Nephron progenitor cell (in vitro differentiated cells): ENCODE results near the gene DAW1.

Experiments
- DNase-seq: peaks from one replicate; pipeline ENCODE4 v3.0.0; 2021
- H3K27ac Mint-ChIP-seq: 2 replicates; pipeline ENCODE4 v1.8.0; 2021; ENCODE audit warnings: mild to moderate bottlenecking, moderate library complexity, mixed read lengths
- H3K27me3 Mint-ChIP-seq: 2 replicates; pipeline ENCODE4 v1.8.0; 2021; ENCODE audit warnings: mild to moderate bottlenecking, low read depth, mixed read lengths; ENCODE audit not compliant: poor library complexity
- H3K36me3 Mint-ChIP-seq: 2 replicates; pipeline ENCODE4 v1.8.0; 2021; ENCODE audit warnings: low read depth, mixed read lengths
- H3K4me1 Mint-ChIP-seq: 2 replicates; pipeline ENCODE4 v1.8.0; 2021; ENCODE audit warnings: mixed read lengths
- H3K4me3 Mint-ChIP-seq: 2 replicates; pipeline ENCODE4 v1.8.0; 2021; ENCODE audit warnings: mild to moderate bottlenecking, moderate library complexity, mixed read lengths
- H3K9me3 Mint-ChIP-seq: 2 replicates; pipeline ENCODE4 v1.8.0; 2021; ENCODE audit warnings: mild to moderate bottlenecking, moderate library complexity, mixed read lengths
- TF ChIP-seq, protein P1 (sequence below): fragments of 200-600 bp; sonication (generic); IDR thresholded peaks from 2 replicates; pipeline ENCODE4 v1.5.0; 2021; ENCODE audit warnings: antibody characterized with exemption

The DAW1 gene

GRCh38 chr2:227872676-227873075 lies 1.2 kb downstream of the DAW1 start:
- DNase-seq: no peak
- Mint-ChIP-seq H3K36me3 (no peaks in the 10 kb centered on the region), H3K27ac (no peak overlapping the region), H3K4me1 (no peaks in the 10 kb centered on the region), H3K27me3 (peaks cover 43% of the 10 kb centered on the region), H3K4me3 (no peak overlapping the region), H3K9me3 (no peaks in the 10 kb centered on the region)
- TF ChIP-seq, protein P1, sequence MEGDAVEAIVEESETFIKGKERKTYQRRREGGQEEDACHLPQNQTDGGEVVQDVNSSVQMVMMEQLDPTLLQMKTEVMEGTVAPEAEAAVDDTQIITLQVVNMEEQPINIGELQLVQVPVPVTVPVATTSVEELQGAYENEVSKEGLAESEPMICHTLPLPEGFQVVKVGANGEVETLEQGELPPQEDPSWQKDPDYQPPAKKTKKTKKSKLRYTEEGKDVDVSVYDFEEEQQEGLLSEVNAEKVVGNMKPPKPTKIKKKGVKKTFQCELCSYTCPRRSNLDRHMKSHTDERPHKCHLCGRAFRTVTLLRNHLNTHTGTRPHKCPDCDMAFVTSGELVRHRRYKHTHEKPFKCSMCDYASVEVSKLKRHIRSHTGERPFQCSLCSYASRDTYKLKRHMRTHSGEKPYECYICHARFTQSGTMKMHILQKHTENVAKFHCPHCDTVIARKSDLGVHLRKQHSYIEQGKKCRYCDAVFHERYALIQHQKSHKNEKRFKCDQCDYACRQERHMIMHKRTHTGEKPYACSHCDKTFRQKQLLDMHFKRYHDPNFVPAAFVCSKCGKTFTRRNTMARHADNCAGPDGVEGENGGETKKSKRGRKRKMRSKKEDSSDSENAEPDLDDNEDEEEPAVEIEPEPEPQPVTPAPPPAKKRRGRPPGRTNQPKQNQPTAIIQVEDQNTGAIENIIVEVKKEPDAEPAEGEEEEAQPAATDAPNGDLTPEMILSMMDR: no peak

- no peaks in the 10 kb centered on the region for H3K36me3 Mint-ChIP-seq
- H3K9me3 Mint-ChIP-seq: no peaks in the 10 kb centered on the region
- TF ChIP-seq, protein P1: no peak
- H3K4me1 Mint-ChIP-seq: no peaks in the 10 kb centered on the region
- peaks cover 29% of the 10 kb centered on the region for H3K27me3 Mint-ChIP-seq
- DNase-seq: no peak
- no peak overlapping the region for H3K27ac Mint-ChIP-seq
- H3K4me3 Mint-ChIP-seq: no peak overlapping the region
Measured at GRCh38 chr2:227876300-227876801, 4.9 kb downstream of the DAW1 start.

- TF ChIP-seq, protein P1: no peak
- H3K4me1 Mint-ChIP-seq: no peaks in the 10 kb centered on the region
- H3K4me3 Mint-ChIP-seq: no peak overlapping the region
- no peak for DNase-seq
- H3K27ac Mint-ChIP-seq: no peak overlapping the region
- no peaks in the 10 kb centered on the region for H3K9me3 Mint-ChIP-seq
- H3K27me3 Mint-ChIP-seq: peaks cover 24% of the 10 kb centered on the region
- H3K36me3 Mint-ChIP-seq: no peaks in the 10 kb centered on the region
Measured at GRCh38 chr2:227877421-227878310, 6.2 kb downstream of the DAW1 start.

DNA sequence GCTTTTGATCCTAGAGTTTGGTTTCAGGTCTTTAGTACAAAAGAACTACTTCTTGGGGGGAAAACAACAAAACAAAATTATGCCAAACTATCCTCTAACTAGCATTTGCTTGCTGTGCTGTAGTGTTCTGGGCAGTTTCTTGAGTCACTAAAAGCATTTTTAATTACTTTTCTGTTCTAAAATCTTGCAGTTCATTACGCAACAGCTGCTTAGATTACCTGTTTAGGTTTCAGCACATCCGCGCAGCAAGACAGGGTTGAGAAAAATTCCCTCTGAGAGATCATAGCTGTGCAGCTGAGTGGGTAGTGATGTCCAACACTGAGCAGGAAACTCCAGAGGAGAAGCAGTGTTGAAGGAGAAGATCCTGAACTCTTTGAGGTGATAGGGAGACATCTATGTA lies 9.0 kb downstream of the DAW1 start:
- no peaks in the 10 kb centered on the region for H3K36me3 Mint-ChIP-seq
- no peak overlapping the region for H3K27ac Mint-ChIP-seq
- no peak for DNase-seq
- H3K4me1 Mint-ChIP-seq: no peaks in the 10 kb centered on the region
- H3K9me3 Mint-ChIP-seq: no peaks in the 10 kb centered on the region
- peaks cover 12% of the 10 kb centered on the region for H3K27me3 Mint-ChIP-seq
- TF ChIP-seq, protein P1: no peak
- H3K4me3 Mint-ChIP-seq: no peak overlapping the region

GRCh38 chr2:227881866-227882517 lies 10.6 kb downstream of the DAW1 start:
- Mint-ChIP-seq H3K27me3 (peaks cover 7% of the 10 kb centered on the region), H3K4me3 (no peak overlapping the region), H3K27ac (no peak overlapping the region), H3K4me1 (no peaks in the 10 kb centered on the region), H3K9me3 (no peaks in the 10 kb centered on the region), H3K36me3 (no peaks in the 10 kb centered on the region)
- DNase-seq: no peak
- TF ChIP-seq, protein P1: no peak
